Muscle of back (tissue), 11 donors: Measurements from ENCODE around the gene RBM33. TPM values are rescaled to one million over a fixed set of nuclear protein-coding genes. Genes with fewer than 3 reads are reported as not detected.
"Not testable (repeated sequence)": the region's sequence is repeated elsewhere in the genome, so short reads cannot be mapped to it uniquely, and the experiment has no call there.

Experiments used
- DNase-seq, 3 donors: peaks; one replicate each; pipeline versions ENCODE4 v3.0.0 to v3.0.0-alpha.2; 2013
- polyA plus RNA-seq, 10 donors: library from polyadenylated mRNA; unstranded; fragments of 120-200 nt; gene quantifications; one replicate each; pipeline ENCODE4 v1.2.1, GENCODE V29; 2013; ENCODE audit not compliant: insufficient read length in 10 of 10

Gene RBM33
- polyA plus RNA-seq, 10 donors, result 19.5 to 33.5 (median 23.7) TPM

GRCh38 chr7:155808549-155809331 is 164.3 kb downstream of the RBM33 start:
- no peak for DNase-seq

DNA sequence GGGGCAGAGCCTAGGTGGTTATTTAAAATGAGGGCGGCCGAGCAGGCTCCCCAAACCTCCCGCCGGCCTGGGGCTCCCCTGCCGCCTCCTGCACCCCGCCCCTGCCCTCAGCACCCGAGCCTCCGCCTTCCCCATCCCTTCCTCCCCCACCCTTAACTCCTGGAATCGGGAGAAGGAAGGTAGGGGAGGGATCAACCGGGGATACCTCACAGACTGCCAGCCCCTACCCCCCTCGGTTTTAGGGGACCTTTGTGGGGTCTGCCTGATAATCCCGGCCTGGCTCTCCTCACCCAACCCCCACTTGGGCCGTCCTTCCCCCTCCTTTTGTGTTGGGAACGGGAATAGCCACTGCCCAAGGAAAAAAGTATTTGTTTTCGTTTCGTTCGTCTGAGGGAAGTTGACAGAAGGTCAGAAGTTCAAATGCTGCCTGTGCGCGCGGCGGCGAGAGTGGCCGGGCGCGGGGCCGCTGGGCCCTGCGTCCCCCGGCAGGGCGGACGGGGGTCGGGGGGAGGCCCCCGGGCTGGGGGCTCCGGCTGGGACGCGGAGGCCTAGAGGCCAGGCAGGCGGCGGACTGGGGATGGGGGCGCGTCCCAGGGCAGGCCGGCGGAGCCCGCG is 165.0 kb downstream of the RBM33 start:
- DNase-seq, result no peak

- no peak for DNase-seq
Measured at GRCh38 chr7:155809947-155810769, 165.7 kb downstream of the RBM33 start.

DNA sequence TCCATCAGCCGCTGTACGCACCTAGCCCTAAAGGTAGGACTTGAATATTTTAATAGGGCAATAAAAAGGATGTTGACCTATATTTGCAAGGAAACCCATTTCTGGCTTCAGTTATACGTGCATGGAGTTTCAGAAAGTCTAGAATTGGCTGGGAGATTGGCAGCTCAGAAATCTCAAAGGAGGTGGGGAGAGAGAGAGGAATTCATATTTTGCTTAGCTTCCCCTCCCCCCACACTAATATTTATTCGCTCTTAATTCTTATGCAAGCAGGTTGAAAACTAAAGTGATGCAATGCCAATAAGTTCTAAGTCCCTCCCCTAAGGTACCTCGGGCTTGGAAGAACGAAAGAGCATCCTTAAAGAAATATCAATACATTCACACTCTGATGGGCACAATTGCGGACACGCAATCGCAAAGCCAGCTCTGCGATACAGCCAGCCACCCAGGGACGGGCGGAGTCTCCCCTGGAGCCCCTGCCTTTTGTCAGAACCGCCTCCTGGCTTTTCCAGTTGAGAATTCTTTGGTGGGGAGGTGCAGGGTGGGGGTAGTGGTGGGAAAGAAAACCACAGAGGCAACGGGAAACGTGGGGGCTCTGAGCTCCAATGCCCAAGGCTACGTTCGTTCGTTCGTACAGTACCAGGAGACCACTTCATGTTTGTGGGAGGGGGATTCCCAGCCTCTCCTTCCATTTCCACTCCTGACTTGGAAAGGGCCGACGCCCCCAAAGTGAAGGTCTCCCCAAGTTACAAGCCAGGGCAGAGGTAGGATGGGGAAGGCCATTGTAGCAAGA is 166.5 kb downstream of the RBM33 start:
- no peak for DNase-seq

DNA sequence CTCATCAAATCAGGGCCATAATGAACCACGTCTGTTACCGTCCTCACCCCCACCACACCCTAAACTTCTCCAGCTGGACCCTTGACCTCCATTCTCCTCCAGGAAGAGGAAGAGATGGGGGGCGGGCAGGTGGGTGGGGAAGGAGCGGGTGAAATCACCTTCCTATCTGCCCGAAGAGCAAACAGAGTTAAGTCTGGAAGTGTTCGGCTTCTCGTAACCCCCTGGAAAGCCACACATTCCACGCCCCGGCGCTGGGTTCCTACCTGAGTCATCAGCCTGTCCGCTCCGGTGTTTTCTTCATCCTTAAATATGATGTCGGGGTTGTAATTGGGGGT is 167.1 kb downstream of the RBM33 start:
- DNase-seq, result no peak

- DNase-seq, result no peak
Measured at GRCh38 chr7:155811895-155812761, 167.7 kb downstream of the RBM33 start, which contains the start of gene SHH. TSS of gene SHH (minus strand) at chr7:155812463. CDS start at chr7:155812122, 341 bp downstream.

- DNase-seq, result no peak
Measured at GRCh38 chr7:155813125-155813524, 168.7 kb downstream of the RBM33 start.

DNA sequence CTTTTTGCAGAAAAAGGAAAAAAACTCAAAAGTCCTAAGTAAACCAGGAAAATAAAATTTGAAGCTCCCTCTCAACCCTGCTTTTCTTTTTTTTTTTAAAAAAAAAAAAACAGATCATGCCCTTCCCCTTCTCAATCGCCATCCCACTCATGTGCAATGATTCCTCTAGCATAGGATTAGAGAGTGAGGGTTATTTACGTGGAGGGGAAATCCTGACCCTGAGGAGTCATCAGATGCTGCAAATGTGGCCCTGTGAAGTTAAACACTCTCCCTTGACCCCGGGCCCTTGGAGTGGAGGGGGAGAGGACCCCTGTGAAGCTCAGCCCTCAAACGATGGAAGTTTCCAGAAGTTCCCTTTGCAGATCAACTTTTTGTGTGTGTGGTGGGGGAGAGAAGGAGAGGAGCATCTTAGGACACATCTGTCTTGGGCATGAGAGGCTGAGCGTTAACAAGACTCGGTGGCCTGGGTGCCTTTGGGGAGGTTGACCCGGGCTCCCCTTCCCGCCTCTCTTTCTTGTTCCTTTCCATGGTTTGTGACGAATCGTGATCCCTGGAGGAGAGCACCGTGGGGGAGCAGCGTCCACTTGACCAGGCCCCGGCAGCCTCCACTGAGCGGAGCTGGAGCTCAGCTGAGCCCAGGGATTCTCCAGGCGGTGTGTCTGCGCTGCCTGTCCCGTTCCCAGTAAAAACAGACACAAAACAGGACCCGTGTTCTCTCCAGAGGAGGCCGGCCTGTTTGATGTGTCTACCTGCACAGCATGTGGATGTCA is 169.3 kb downstream of the RBM33 start:
- no peak for DNase-seq

DNA sequence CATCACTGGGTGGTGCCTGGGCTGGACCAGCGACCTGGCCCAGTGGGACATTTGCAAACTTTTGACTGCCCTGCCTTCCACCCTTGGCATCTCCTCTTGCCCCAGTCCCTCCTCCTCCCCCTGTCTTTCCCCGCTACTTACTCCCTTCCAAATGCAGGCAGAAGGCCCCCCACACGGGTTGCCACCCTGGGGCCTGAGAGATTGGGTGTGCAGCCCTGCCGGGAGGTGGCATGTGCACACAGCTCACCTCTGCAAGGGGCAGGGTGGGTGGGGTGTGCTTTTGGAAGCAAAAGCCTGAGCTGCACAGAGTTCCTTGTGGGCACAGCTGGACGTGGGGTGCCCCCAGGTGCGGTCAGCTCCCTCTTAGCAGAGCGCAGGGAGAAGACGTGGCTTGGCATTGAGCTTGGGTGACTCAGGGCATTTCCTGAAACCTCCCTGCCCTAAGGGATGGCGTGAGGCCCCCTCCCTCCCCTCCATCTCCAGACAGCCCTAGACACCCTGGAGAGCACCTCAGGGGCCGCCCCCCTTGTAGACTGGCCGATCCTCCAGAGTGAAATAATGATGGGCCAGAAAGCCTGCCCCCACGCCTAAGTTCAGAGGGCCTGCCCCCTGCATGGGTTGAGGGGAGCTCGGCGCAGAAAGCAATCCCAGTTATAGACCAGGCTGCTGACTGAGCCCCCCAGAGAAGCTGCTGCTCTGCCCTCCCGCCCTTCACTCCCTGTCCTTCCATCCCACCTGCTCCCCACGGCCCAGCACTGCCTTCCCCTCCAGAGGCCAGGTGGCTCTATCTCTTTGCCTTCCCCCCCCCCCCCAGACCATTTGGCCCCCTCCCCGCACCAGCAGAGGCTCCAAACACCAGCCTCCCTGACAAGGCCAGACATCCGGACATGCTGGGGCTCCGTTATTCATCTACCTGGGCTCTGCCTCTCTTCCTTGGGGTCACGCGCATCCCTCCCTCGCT is 170.1 kb downstream of the RBM33 start:
- DNase-seq, result no peak

- no peak for DNase-seq
Measured at GRCh38 chr7:155815332-155816191, 171.1 kb downstream of the RBM33 start.

DNA sequence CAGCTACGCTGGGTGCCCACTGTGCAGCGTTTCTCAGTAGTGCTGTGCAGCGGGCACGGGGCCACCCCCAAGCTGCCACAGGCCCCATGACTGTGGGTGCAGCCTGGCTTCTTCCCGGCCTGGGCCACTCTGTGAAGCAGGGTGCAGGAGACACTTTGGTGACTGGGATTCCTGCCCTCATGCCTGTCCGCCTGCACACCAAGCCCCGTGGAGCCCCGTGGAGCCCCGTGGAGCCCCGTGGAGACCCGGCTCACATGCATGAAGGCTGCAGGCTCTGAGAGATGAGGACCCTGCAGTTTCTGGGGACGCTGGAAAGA is 171.7 kb downstream of the RBM33 start:
- DNase-seq, result no peak

DNA sequence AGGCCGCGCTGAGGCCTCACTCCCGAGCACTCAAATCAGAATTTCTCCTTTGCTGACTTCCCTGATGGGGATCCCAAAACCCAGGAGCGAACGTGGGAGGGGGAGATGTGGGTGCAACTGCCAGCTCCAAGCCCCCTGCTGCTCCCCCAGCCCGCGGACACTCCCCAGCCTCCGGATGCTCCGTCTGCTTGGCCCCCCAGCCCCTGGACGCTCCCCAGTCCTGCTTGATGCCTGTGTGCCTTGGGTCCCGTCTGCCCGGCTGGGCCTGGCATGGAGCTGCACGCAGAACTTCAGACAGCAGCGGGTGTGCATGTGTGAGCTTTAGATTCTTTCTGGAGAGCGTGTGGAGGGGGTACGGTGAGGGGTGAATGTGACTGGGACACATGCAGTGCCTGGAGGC is 172.5 kb downstream of the RBM33 start:
- DNase-seq, result no peak

DNA sequence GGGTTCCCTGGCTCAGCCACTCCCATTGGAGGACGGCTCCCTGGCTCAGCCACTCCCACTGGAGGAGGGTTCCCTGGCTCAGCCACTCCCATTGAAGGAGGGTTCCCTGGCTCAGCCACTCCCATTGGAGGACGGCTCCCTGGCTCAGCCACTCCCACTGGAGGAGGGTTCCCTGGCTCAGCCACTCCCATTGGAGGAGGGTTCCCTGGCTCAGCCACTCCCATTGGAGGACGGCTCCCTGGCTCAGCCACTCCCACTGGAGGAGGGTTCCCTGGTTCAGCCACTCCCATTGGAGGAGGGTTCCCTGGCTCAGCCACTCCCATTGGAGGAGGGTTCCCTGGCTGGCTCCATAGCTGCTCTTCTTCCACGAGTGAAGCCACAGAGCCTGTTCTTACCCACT is 173.1 kb downstream of the RBM33 start:
- not testable (repeated sequence) for DNase-seq

GRCh38 chr7:155818154-155818819 is 173.8 kb downstream of the RBM33 start:
- DNase-seq, result no peak

GRCh38 chr7:155818820-155819168 is 174.3 kb downstream of the RBM33 start:
- DNase-seq, result no peak

DNA sequence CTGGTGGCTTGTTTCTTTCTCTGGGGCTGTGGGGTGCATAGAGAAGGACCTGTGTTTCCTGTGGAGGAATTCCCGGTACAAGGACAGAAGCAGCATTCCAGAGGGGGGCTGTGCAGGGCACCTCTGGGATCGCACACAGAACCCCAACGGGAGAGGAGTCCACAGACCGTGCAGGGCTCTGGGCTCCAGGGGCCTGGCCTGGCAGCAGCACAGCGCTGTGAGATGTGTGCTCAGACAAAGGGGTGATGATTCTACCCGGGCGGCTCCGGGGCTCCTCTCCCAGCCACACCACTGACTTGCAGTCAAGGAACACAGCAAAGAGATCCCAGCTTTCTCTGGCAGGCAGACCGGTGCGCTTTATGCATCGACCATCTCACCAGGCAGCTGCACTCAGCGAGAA is 174.7 kb downstream of the RBM33 start:
- DNase-seq, result no peak

DNA sequence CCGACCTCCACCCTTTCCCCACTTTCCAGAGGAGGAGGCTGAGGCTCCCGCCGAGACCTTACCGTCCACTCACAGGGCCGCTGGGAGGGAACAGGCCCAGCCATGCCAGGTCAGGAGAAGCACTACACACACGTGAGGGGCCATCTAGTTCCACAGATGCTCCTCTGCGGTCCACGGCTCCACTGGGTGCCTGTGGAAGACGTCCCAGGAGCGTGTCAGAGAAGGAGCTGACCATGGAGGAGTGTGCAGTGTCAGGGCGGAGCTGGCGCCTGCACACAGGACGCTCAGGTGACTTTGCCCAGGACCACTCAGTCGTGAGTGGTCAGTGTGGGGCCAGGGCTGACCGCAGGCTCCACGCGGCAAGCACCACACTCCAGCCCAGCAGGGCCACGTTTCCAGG is 175.8 kb downstream of the RBM33 start:
- DNase-seq, result no peak

- DNase-seq, result no peak
Measured at GRCh38 chr7:155820788-155821187, 176.3 kb downstream of the RBM33 start.
